Breast epithelium (tissue), 4 donors: ENCODE measurements around the gene DNAJA2. TPM values are rescaled to one million over a fixed set of nuclear protein-coding genes. Genes with fewer than 3 reads are reported as not detected.

Experiments
- DNase-seq, 2 donors: peaks; one replicate each; pipeline ENCODE4 v3.0.0-alpha.2; 2019; ENCODE audit warnings: low spot score in 2 of 2
- H3K27ac ChIP-seq, 2 donors: fragments of 200-600 bp; sonication (generic) in 1 of 2; one replicate each; pipeline ENCODE4 v1.5.1; 2016 to 2019; ENCODE audit warnings: mild to moderate bottlenecking in 1 of 2
- H3K27me3 ChIP-seq, 2 donors: fragments of 200-600 bp; sonication (generic) in 1 of 2; one replicate each; pipeline versions ENCODE4 v1.5.1 to v1.6.0; 2017 to 2019; ENCODE audit warnings: control low read depth in 1 of 2, mild to moderate bottlenecking in 1 of 2
- H3K36me3 ChIP-seq: fragments of 200-600 bp; one replicate; pipeline ENCODE4 v1.5.1; 2019
- H3K4me1 ChIP-seq, 2 donors: fragments of 200-600 bp; sonication (generic); one replicate each; pipeline ENCODE4 v1.5.1; 2016 to 2019; ENCODE audit warnings: control low read depth in 1 of 2
- H3K4me3 ChIP-seq, 3 donors: fragments of 200-600 bp; sonication (generic); 1 replicate in 2 of 3; 2 replicates in 1 of 3; pipeline ENCODE4 v1.5.1; 2016 to 2019; ENCODE audit warnings: mild to moderate bottlenecking in 3 of 3, moderate library complexity in 2 of 3
- H3K9me3 ChIP-seq, 2 donors: fragments of 200-600 bp; sonication (generic) in 1 of 2; one replicate each; pipeline ENCODE4 v1.5.1; 2016 to 2019; ENCODE audit warnings: control low read depth in 1 of 2
- POLR2A ChIP-seq: fragments of 450-650 bp; IDR thresholded peaks from one replicate; pipeline ENCODE4 v1.6.1; 2016; ENCODE audit warnings: antibody characterized with exemption, mild to moderate bottlenecking, moderate library complexity
- POLR2AphosphoS5 ChIP-seq, 3 donors: sonication (generic); formaldehyde crosslinking; IDR thresholded peaks; one replicate each; pipeline ENCODE4 v1.6.1; 2017; ENCODE audit warnings: antibody characterized with exemption in 3 of 3
- intact Hi-C: fragments of 100-400 bp; cut with DNase I; formaldehyde crosslinking; loops from one replicate; pipeline ENCODE4 v1.15.1; 2023; ENCODE audit warnings: low total_unique reads
- total RNA-seq, 3 donors: library from RNA; depleted of rRNA; stranded (reverse); fragments of >200 nt; gene quantifications; one replicate each; pipeline ENCODE4 v1.1.0, GENCODE V29; 2016
- TF ChIP-seq, protein P1 (sequence below), 3 donors: fragments of 450-650 bp; IDR thresholded peaks; one replicate each; pipeline ENCODE4 v1.5.1; 2016 to 2017; ENCODE audit warnings: antibody characterized with exemption in 3 of 3, mild to moderate bottlenecking in 3 of 3, moderate library complexity in 3 of 3

The DNAJA2 gene
- 10 to 100 TPM; 44.6 to 65.3 (median 51.2) TPM for total RNA-seq

DNA sequence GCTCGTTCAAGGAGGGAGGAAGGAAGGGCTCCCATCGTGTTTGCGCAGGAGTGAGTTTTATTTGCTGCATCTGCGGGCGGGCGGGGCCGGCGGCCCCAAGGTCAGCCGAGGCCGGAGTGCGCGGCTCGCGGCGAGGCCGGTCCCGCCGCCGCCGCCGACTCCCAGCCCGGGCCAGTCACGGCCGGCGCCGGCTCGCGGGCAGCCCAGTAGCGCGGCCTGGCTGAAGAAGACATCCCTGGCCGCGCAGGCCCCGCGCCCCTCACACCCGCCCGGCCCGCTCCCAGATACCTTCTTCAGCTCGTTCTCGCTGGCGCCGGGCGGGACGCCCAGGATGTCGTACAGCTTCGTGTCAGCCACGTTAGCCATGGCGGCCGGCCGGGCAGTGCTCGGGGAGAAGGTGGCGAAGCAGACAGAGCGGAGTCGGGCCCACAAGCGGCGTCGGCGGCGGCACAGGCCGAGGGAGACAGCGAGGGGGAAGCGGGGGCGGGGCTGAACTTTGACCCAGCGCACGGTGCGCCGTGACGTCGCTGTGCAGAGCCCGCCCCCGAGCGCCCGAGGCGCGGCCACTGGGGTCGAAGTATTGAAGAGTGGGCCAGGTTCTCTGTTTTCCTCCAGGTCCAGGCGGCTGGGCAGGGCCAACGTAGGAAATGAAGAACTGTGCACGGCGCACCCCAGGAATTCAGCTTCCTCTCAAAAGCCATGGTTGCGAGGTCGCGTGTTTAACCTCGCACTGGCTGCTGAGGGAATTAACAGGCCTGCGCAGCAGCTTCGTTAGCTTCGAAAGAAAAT lies at the start of gene DNAJA2:
Gene DNAJA2 (minus strand): TSS at position 468 of the 789 bp plus-strand sequence. CDS start 102 bp downstream, at position 366.
- peak within 1 kb of the TSS; percentile 73 to 99 (median 88) for H3K4me3 ChIP-seq
- peak within 1 kb of the TSS; percentile 95 to 99 for H3K27ac ChIP-seq
- H3K36me3 ChIP-seq, result no peaks in the 10 kb centered on the region
- H3K9me3 ChIP-seq, result no peaks in the 10 kb centered on the region
- DNase-seq, result peak; percentile 88 to 93
- H3K27me3 ChIP-seq, result no peaks in the 10 kb centered on the region
- TF ChIP-seq POLR2A, result peak; percentile 86
- TF ChIP-seq, protein P1, sequence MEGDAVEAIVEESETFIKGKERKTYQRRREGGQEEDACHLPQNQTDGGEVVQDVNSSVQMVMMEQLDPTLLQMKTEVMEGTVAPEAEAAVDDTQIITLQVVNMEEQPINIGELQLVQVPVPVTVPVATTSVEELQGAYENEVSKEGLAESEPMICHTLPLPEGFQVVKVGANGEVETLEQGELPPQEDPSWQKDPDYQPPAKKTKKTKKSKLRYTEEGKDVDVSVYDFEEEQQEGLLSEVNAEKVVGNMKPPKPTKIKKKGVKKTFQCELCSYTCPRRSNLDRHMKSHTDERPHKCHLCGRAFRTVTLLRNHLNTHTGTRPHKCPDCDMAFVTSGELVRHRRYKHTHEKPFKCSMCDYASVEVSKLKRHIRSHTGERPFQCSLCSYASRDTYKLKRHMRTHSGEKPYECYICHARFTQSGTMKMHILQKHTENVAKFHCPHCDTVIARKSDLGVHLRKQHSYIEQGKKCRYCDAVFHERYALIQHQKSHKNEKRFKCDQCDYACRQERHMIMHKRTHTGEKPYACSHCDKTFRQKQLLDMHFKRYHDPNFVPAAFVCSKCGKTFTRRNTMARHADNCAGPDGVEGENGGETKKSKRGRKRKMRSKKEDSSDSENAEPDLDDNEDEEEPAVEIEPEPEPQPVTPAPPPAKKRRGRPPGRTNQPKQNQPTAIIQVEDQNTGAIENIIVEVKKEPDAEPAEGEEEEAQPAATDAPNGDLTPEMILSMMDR (IDR thresholded peaks at IDR 0.05), result no peak
- peak; percentile 88 to 95 (median 95) for TF ChIP-seq POLR2AphosphoS5 (IDR thresholded peaks at IDR 0.05)
- peaks cover 4% of the 10 kb centered on the region in 2 donors for H3K4me1 ChIP-seq
- intact Hi-C loops, result no loop called here

DNA sequence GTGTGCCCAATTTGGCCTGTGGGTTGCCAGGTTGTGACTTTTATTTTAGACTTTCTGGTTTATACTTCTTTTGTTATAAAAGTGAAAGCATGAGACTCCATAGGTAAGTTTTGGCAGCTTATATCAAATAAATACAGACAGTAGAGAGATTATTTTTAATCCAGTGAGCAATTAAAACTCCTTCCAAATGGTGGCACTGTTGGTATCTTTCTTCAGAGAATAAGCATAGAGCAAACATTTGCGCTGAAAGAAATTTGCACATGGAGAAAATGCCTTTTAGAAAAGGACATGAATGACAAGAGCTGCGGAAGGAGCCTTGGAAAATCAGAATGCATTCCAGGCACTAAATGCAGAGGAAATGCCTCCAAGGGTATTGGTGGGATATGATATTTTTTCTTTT lies 46.1 kb upstream of the DNAJA2 start:
- TF ChIP-seq, protein P1 (IDR thresholded peaks at IDR 0.05), result no peak
- TF ChIP-seq POLR2A (no peak), POLR2AphosphoS5 (IDR thresholded peaks at IDR 0.05) (no peak)
- no peak overlapping the region for H3K27ac ChIP-seq
- intact Hi-C loops, result no loop called here
- no peaks in the 10 kb centered on the region for H3K36me3 ChIP-seq
- H3K27me3 ChIP-seq, result no peaks in the 10 kb centered on the region
- no peak for DNase-seq
- H3K9me3 ChIP-seq, result no peaks in the 10 kb centered on the region
- no peak overlapping the region for H3K4me3 ChIP-seq
- no peaks in the 10 kb centered on the region for H3K4me1 ChIP-seq

DNA sequence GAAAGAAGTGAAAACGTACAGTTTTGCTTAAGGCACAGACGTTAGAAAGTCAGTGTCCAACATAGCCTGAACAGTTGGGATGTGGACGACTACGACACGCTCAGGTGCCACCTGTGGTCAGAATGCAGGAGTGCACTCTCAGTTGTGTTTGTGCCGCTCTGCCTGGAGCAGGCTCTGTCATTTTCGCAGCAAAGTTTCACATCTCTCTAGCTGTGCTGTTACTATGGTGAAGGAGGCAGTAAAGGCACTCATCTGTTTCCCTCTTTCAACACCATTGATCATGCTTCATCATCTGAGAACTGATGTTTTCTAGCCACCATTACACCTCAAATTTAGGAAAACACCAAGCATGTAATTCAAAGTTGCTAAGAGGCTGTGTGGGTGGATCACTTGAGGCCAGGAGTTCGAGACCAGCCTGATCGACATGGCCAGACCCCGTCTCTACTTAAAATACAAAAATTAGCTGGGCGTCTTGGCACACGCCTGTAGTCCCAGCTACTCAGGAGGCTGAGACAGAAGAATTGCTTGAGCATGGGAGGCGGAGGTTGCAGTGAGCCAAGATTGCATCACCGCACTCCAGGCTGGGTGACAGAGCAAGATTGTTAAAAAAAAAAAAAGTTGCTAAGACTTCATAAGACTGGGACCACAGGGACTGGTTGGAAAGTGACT lies 44.9 kb upstream of the DNAJA2 start:
- Histone ChIP-seq H3K9me3 (no peaks in the 10 kb centered on the region), H3K36me3 (no peaks in the 10 kb centered on the region), H3K27ac (no peak overlapping the region), H3K27me3 (no peaks in the 10 kb centered on the region), H3K4me1 (no peaks in the 10 kb centered on the region), H3K4me3 (no peak overlapping the region)
- TF ChIP-seq, protein P1 (IDR thresholded peaks at IDR 0.05), result peak in 2 of 3 donors; percentile 47 to 60
- no peak for TF ChIP-seq POLR2AphosphoS5 (IDR thresholded peaks at IDR 0.05)
- no peak for TF ChIP-seq POLR2A
- intact Hi-C loops, result no loop called here
- DNase-seq, result peak; percentile 27 to 56

DNA sequence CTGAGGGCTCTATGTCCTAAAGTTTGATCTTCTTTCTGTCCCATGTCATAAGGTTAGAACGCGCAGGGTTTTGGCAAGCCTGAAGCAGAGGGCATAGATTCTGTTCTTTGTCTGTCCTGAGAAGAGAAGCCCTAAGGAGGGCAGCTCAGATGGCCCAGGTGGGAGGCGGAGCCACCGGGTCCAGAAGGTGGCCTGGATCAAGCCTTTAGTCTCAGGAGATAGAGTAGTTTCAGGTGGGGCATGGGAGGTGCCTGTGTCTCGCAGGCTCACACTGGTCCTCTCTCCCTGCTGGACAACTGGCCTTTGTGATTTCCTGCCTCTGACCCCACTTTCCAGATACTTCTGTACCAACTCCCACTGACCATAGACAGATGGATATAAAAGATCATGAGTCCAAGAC lies 44.2 kb upstream of the DNAJA2 start:
- no peaks in the 10 kb centered on the region for H3K9me3 ChIP-seq
- H3K36me3 ChIP-seq, result no peaks in the 10 kb centered on the region
- no peak for DNase-seq
- TF ChIP-seq, protein P1 (IDR thresholded peaks at IDR 0.05), result no peak
- TF ChIP-seq POLR2AphosphoS5 (IDR thresholded peaks at IDR 0.05), result no peak
- no peak for TF ChIP-seq POLR2A
- no peak overlapping the region for H3K27ac ChIP-seq
- no peaks in the 10 kb centered on the region for H3K4me1 ChIP-seq
- intact Hi-C loops, result no loop called here
- no peaks in the 10 kb centered on the region for H3K27me3 ChIP-seq
- no peak overlapping the region for H3K4me3 ChIP-seq

DNA sequence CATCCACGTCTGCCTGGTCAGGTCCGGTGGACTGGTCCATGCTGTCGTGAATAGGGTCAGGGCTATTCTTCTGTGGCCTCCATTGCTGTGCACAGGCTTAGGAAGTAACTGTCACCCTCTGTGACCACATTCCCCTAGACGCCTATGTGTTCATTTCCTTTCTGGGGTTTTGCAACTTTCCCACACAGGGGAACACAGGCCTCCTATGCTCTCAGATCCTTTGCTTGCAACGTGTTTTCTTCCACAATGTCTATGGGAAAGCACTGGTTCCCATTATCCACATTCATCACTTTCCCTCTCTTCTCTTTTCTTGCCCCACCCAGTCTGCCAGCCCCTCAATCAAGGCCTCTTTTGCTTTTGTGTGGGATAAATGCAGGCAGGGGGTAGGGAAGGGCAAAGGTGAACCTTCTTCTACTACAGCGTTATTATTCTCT lies 43.2 kb upstream of the DNAJA2 start:
- Histone ChIP-seq H3K4me3 (no peak overlapping the region), H3K9me3 (no peaks in the 10 kb centered on the region), H3K4me1 (no peaks in the 10 kb centered on the region), H3K36me3 (no peaks in the 10 kb centered on the region), H3K27me3 (no peaks in the 10 kb centered on the region), H3K27ac (no peak overlapping the region)
- intact Hi-C loops, result no loop called here
- no peak for TF ChIP-seq POLR2A
- TF ChIP-seq, protein P1 (IDR thresholded peaks at IDR 0.05), result no peak
- TF ChIP-seq POLR2AphosphoS5 (IDR thresholded peaks at IDR 0.05), result no peak
- DNase-seq, result no peak
